PC-9 (cell line): ENCODE data around the gene ADAT3.

Experiments
- EZH2 ChIP-seq: fragments of 200-600 bp; sonication (generic); IDR thresholded peaks from 2 replicates; pipeline ENCODE4 v1.8.0; 2017; ENCODE audit warnings: antibody characterized with exemption, low read depth
- TF ChIP-seq, protein P1 (sequence below): fragments of 200-600 bp; sonication (generic); conservative IDR thresholded peaks from 2 replicates; pipeline ENCODE4 v1.6.1; 2017; ENCODE audit warnings: mixed run types, antibody characterized with exemption, mild to moderate bottlenecking, moderate library complexity

DNA sequence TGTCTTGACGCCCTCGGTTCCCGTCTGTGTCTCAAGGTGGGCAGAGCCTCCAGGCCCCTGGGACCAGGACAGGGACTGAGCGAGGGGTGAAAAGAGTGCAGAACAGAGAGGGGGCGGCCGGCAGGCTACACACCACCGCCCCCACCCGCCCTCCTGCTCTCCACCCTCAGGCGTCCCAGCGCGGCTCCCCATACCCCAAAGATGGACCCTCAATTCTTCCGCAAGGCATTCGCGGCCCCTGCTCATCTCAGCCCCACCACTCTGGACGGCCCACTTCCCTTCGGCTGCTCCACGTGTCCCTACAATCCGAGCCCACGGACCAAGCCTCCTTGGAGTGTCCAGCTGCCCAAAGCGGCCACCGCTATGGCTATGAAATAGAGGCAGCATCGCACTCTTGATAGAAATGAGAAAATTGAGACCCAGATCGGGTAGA is 43.6 kb upstream of the ADAT3 start:
- TF ChIP-seq, protein P1, sequence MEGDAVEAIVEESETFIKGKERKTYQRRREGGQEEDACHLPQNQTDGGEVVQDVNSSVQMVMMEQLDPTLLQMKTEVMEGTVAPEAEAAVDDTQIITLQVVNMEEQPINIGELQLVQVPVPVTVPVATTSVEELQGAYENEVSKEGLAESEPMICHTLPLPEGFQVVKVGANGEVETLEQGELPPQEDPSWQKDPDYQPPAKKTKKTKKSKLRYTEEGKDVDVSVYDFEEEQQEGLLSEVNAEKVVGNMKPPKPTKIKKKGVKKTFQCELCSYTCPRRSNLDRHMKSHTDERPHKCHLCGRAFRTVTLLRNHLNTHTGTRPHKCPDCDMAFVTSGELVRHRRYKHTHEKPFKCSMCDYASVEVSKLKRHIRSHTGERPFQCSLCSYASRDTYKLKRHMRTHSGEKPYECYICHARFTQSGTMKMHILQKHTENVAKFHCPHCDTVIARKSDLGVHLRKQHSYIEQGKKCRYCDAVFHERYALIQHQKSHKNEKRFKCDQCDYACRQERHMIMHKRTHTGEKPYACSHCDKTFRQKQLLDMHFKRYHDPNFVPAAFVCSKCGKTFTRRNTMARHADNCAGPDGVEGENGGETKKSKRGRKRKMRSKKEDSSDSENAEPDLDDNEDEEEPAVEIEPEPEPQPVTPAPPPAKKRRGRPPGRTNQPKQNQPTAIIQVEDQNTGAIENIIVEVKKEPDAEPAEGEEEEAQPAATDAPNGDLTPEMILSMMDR = no peak
- TF ChIP-seq EZH2 = no peak
